LNCAP (cell line): ENCODE results near the gene TMEM86B.

ENCODE experiments used
- TF ChIP-seq, protein P1 (sequence below): fragments of 450-650 bp; IDR thresholded peaks from 2 replicates; pipeline ENCODE4 v1.5.1; 2017; ENCODE audit warnings: mild to moderate bottlenecking

Gene TMEM86B

DNA sequence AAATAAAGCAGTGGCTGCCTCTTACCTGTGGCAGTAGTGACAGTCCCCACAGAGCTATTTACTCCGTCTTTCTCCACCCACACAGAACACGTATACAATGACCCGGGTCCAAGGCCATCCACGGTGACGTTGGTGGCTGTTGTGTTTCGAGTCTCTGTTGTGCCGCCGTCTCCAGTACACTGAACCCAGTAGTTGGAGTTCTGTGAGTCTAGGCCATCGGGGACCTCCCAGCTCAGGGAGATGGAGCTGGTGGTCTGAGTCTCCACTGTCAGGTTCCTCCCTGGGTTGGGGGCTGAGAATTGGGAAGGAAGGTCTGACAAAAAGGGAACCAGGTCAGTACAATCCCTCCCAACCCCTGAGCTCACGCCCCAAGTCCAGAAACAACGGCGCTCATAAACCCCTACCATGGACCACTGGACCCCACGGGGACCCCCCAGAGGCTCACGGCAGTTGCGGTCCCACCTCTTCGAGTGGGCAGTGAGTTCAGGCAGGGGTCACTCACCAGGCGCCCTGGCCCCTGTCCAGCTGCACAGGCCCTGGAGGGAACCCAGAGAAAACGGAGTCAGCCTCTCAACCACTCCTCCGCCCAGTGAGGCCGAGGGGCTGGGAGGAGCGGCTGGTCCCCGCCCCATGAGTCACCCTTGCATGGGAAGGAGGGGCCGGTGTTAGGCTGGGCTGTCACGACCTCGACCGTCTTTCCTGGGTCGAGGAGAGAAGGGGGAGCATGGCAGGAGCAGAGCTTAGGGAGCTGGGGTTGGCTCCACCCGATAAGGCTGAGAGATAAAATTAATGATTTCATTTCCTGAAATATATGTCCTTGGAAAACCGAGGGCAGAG is 21.7 kb downstream of the TMEM86B start:
- TF ChIP-seq, protein P1, sequence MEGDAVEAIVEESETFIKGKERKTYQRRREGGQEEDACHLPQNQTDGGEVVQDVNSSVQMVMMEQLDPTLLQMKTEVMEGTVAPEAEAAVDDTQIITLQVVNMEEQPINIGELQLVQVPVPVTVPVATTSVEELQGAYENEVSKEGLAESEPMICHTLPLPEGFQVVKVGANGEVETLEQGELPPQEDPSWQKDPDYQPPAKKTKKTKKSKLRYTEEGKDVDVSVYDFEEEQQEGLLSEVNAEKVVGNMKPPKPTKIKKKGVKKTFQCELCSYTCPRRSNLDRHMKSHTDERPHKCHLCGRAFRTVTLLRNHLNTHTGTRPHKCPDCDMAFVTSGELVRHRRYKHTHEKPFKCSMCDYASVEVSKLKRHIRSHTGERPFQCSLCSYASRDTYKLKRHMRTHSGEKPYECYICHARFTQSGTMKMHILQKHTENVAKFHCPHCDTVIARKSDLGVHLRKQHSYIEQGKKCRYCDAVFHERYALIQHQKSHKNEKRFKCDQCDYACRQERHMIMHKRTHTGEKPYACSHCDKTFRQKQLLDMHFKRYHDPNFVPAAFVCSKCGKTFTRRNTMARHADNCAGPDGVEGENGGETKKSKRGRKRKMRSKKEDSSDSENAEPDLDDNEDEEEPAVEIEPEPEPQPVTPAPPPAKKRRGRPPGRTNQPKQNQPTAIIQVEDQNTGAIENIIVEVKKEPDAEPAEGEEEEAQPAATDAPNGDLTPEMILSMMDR: no peak

DNA sequence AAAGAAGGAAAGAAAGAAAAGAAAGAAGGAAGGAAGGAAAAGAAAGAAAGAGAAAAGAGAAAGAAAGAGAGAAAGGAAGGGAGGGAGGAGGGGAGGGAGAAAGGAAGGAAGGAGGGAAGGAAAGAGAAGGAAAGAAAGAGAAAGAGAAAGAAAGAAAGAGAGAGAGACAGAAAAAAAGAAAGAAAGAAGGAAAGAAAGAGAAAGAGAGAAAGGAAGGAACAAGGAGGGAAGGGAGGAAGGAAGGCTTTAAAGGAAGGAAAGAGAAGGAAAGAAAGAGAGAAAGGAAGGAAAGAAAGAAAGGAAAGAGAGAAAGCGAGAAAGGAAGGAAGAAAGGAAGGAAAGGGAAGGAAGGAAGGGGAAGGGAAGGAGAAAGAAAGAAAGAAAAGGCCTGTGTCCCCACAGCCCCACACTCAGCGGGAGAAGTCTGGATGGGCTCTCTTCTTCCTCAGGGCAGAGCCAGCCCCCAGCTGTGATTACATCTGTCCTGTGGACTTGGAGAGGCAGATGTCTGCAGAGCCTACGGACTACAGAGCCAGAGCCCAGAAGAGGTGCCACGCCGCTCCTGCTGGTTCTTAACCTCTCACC is 28.9 kb downstream of the TMEM86B start:
- TF ChIP-seq, protein P1: no peak

DNA sequence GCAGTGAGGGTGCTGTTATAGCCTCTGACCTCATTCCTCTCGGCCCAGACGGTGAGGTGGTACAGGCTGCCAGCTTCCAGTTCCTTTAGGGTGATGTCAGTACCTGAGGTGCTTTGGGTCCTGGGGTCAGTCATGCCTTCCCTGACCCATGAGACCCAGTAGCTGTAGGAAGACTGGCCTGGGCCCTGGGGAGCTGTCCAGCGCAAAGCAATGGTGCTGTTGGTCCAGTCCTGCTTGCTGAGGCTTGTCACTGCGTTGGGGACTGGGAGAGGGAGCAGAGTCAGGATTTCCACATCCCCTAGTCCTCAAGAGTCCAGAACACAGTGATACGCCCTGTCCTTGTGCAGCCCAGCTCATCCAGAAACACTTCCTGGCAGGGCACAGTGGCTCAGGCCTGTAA is 29.9 kb downstream of the TMEM86B start:
- TF ChIP-seq, protein P1: no peak

DNA sequence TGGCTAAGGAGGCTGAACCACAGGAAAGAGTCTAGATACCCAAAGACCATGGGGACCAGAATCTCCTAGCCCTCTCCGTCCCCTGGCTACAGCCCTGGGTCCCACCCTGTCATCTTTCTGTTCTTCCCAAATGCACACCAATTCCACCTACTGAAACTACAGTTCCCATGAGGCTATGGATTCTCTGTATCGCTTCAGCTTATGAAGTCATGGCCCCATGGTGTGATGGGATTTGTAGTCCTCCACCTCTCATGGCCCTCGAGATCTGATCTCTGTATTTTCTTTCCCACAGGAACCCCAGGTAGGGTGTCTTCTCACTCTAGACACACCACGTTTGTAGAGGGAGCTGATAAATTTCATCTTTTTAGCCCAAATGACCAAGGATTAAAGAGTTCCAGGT is 31.0 kb downstream of the TMEM86B start:
- TF ChIP-seq, protein P1: no peak

DNA sequence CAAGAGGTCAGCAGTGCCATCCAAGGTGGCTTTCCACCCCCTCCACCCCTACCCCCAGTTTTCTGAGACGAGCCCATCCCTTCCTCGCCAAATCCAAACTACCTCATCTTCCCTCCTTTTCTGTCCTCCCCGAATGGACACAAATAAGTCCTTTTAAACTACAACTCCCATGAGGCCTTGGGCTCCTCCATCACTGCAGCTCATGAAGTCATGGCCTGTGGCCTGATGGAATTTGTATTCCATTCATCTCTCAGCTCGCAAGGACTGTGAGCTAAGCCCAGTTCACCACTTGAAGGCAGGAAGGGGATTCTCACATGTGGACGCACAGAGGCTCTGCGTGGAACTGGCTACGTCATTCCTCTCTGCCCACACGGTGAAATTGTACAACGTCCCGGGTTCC is 31.8 kb downstream of the TMEM86B start:
- TF ChIP-seq, protein P1: no peak

DNA sequence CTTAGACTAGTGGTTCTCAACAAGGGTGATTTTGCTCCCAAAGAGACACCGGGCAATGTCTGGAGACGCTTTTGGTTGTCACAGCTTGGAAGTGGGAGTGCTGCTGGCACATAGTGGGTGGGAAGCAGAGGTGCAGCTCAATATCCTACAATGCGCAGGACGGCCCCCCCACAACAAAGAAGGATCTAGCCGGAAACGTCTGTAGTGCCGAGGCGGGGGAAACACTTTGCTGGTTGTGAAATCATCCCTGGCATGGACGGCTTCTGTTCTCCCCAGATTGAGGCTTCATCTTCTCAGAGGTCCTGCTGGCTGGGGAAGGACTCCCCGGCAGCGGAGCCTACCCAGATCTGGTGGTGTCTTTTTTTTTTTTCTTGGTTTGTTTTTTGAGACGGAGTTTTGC is 35.1 kb downstream of the TMEM86B start:
- TF ChIP-seq, protein P1: no peak

DNA sequence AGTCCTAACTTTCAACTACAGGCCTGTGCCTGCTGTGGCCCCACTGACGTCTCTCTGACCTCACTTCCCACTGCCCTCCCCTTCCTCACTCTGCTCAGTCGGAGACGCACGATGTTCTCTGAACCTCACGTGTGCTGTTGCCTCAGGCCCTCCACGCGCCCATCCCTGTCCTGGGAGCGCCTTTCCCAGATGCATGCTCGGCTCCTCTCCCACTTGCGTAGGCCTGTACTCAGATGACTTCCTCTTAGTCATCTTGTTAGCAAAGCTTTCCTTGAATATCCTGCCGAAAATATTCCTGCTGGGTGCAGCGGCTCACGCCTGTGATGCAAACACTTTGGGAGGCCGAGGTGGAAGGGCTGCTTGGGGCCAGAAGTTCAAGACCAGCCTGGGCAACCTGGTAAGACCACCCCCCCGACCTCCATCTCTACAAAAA is 39.1 kb downstream of the TMEM86B start:
- TF ChIP-seq, protein P1: no peak
